Right renal cortex interstitium (tissue), 3 donors: Measurements from ENCODE around the gene CNBD2. TPM values are rescaled to one million over a fixed set of nuclear protein-coding genes. Genes with fewer than 3 reads are reported as not detected.
"Not testable (repeated sequence)": the region's sequence is repeated elsewhere in the genome, so short reads cannot be mapped to it uniquely, and the experiment has no call there.

Experiments
- DNase-seq, 3 donors: peaks; one replicate each; pipeline ENCODE4 v3.0.0-alpha.2; 2013; ENCODE audit warnings: low read depth in 3 of 3, low spot score in 2 of 3
- polyA plus RNA-seq, 3 donors: library from polyadenylated mRNA; unstranded; fragments of 120-200 nt; gene quantifications; one replicate each; pipeline ENCODE4 v1.2.1, GENCODE V29; 2013; ENCODE audit not compliant: insufficient read length in 3 of 3

The CNBD2 gene
- polyA plus RNA-seq, 3 donors, result 0.56 to 0.82 (median 0.79) TPM

GRCh38 chr20:35974256-35974655 lies 5.9 kb downstream of the CNBD2 start:
- DNase-seq, result no peak

DNA sequence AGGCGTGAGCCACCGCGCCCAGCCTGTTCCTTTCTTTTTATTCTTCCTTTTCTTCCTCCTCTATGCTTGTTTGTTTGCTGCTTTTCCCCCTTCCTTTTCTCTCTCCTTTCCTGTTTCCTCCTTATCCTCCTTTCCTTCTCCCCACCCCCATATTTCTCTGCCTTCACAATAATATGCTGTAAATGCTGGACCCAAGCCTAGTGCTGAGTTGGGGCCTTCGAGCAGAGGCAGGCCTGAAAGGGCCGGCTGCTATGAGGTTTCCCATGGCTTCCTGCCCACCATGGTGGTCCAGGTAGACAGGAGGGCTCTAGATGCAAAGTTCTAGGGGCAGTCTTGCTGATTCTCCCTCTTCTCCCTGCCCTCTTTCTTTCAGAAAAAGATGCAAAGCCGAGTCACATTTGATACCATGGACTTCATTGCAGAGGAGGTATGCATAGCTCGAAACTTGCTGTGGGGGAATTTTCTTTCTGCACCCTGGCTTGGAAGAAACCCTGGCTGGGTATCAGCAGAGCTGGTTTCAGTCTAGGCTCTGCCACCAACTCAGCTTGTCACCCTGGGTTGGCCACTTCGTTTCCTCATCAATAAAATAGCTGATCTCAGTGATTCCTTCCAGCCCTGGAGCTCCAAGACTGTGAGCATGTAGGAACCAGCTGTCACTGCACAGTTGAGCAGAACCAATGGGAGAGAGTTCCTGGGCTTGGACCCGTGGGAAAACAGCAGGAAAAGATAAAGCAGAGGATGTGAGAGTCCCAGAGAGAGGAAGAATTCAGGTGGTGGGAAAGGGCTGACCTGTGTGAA lies 7.4 kb downstream of the CNBD2 start:
- no peak for DNase-seq

GRCh38 chr20:35978041-35978513 lies 9.7 kb downstream of the CNBD2 start:
- DNase-seq, result no peak

DNA sequence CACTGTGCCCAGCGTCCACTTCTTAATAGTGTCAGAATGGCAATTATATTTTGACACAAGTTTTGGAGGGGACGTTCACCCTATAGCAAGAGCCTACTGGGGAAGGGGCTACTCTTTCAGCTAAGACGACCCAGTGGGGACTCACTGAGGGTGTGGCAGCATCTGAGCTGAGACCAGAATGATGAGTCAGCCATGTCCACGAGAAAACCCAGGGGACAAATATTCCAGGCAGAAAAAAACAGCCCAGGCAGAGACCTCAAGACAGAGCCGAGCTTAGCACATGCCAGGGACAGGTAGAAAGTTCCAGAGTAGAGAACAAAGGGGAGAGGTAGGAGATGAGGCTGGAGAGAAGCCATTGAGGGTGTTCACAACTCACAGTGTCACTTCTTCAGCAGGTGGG lies 11.2 kb downstream of the CNBD2 start:
- no peak for DNase-seq

- DNase-seq, result no peak
These were observed 13.6 kb downstream of the CNBD2 start for GRCh38 chr20:35981969-35982368.

DNA sequence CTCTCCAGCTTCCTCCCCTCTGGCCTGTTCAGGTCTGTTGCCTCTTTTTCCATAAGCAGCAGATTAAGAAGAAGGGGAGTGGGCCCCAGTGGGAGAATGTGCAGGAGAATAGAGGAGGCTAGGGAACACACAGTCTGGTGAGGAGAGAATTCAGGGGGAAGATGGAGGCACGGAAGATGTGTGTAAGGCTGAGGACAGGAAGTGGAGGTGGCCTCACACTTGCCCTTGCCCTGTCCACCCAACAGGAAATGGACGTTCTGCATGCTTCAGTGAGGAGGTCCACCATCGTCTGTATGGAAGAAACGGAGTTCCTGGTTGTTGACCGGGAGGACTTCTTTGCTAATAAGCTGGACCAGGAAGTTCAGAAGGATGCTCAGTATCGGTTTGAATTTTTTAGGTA lies 16.0 kb downstream of the CNBD2 start:
- no peak for DNase-seq

DNA sequence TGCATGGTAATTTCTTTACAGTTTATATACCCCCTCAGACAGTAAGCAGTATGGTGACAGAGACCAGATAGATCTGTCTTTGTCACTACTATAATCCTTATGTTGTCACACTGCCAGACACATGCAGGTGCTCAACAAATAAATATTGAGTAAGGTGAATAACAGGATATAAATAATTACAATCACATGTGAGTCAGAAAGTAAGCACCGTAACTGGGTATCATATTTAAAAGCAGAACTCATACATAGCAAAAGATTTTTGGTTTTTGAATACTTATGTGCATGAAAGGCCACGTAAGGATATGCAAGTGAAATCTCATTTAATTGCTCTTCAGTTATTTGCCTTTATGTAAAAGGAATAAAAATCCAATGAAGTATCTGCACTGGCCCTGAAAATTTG lies 17.4 kb downstream of the CNBD2 start:
- DNase-seq, result no peak

GRCh38 chr20:35988910-35989463 lies 20.6 kb downstream of the CNBD2 start:
- no peak for DNase-seq

DNA sequence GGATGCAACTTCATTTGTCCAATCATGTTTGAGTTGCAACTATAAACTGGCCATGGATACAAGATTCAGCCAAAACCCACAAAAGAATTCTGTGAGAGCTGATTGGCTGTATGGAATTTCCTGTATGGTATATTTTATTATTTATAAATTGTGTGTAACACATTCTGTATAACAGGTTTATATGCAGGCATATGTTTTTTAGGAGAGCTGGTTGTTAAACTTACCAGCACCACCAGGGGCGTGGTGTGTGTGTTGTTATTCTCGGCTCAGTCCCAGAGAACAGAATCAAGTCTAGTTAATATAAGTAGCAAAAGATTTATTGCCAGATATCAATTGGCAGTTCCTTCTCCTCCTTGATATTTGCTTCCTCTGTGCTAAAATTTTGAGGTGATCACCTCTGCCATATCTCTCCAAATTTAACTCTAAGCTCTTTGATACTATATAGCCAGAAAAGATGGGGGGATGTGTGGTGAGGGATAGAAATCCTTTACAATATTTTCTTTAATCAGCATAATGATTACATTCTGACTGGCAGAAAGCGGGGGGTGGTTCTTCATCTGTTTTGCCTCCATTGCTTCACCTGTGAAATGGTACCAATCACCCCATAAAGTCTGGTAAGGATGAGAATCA lies 22.9 kb downstream of the CNBD2 start:
- no peak for DNase-seq

DNA sequence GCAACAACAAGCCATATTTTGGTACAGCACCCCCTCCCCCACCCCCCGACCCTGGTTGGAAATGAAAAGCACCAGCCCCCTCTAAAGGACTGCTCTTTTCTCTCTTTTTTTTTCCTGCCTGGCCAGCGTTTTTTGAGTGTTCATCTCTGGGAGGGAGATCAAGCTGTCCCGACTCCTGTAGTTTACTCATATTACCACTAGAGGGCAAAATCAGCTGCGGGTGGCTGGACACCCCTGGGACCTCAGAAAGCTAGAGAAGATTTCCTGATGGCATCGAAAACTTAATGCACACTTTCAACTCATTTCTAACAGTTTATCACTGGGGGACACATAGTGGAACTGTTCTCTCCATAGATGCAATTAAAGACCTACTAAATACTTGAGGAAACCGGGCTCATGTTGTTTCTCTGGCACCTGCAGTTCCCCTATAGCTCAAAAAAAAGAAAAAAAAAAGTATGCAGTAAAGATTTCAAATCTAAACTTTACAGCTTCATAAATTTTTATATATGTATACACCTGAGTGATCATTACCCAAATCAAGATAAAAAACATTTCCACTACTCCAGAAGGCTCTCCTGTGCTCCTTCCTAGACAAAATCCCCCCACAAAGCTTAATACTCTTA lies 24.4 kb downstream of the CNBD2 start:
- peak; percentile 33 to 56 (median 39) for DNase-seq

DNA sequence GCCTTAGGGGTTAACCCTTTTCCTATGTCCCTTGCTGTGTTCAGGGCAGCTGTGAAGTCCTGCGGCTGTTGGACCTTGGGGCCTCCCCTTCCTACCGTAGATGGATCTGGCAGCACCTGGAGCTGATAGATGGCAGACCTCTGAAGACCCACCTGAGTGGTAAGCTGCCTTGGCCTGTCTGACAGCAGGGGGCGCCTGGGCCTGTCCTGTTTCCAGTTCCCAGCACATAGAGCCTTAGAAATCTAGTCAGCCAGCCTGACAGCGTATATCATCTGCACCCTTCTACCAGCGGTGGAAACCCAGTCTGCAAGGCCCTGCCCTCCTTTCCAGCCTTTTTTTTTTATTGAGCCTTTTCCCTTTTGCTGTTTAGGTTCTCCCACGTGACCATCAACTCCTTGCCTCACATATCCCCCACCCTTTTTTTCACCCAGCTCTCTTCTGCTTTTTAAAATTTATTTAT lies 26.6 kb downstream of the CNBD2 start:
- peak; percentile 57 to 69 (median 64) for DNase-seq

DNA sequence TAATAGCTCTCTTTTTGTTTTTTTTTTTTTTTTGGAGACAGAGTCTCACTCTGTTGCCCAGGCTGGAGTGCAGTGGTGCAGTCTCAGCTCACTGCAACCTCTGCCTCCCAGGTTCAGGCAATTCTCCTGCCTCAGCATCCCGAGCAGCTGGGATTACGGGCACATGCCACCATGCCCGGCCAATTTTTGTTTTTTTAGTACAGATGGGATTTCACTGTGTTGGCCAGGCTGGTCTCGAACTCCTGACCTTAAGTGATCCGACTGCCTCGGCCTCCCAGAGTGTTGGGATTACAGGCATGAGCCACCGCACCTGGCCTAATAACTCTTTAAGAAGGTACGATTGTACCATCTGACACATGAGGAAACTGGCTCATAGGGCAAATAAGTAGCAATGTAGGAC lies 28.1 kb downstream of the CNBD2 start:
- not testable (repeated sequence) for DNase-seq

DNA sequence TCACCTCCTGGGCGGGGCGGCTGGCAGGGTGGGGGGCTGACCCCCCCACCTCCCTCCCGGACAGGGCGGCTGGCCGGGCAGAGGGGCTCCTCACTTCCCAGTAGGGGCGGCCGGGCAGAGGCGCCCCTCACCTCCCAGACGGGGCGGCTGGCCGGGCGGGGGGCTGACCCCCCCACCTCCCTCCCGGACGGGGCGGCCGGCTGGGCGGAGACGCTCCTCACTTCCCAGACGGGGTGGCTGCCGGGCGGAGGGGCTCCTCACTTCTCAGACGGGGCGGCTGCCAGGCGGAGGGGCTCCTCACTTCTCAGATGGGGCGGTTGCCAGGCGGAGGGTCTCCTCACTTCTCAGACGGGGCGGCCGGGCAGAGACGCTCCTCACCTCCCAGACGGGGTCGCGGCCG lies 32.9 kb downstream of the CNBD2 start:
- not testable (repeated sequence) for DNase-seq

- no peak for DNase-seq
These were observed 34.5 kb downstream of the CNBD2 start for GRCh38 chr20:36002855-36003254.

- DNase-seq, result no peak
These were observed 35.7 kb downstream of the CNBD2 start for GRCh38 chr20:36004045-36004444.

GRCh38 chr20:36008461-36009035 lies 40.2 kb downstream of the CNBD2 start:
- DNase-seq, result no peak

- no peak for DNase-seq
These were observed 41.7 kb downstream of the CNBD2 start for GRCh38 chr20:36010076-36010475.

GRCh38 chr20:36010825-36011224 lies 42.4 kb downstream of the CNBD2 start:
- no peak for DNase-seq

GRCh38 chr20:36015806-36016403 lies 47.5 kb downstream of the CNBD2 start:
- no peak for DNase-seq
